ENCODE results near the gene SUMO3.

SUMO3 gene

DNA sequence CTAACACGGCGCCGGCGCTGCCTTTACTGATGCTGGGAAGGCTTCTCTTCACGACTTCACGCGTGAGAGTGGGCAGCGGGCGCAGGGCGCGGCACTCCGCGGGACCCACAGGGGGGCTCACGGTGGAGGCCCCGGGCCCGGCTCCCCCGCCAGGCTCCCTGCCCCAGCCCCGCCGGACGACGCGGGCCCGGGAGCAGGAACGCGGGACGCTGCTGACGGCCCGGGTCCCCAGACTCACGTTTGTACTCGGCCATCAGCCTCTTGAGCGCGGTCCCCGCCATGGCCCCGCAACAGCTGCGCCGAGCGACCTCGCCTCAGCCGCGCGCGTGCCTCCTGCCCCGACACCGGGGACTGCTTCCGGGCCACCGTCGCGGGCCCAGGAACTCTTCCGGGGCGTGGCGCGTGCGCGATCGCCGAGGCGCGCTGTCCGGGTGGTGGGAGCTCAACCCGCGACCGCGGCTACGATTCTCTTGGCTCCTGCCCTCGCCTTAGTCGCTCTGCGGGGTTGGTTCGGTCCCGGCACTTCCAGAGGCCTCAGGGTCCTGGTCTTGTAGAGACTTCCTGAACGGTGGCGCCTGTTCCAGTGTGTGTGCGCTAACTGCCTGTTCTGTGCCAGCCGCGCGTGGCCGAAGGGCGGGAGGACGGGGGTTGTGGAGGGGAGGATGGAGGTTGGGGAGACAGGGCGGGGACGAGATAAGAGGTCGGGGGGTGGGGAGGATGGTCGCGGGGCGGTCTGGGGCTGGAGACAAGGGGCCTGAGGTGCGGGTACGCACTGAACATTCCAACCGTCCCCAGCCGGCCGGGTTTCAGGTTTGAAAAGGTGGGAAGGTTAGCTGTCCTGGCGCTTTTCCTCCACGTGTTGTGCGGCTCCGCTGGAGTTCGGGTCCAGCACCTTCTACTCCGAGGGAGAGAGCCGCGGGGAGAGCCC, 16.1 kb downstream of the SUMO3 start, which contains the start of gene UBE2G2:
Gene UBE2G2, minus strand, starts transcription at position 353 of the 928 bp plus-strand sequence. Its CDS starts 72 bp downstream, at position 281.
- FAIRE-seq, result no peak

DNA sequence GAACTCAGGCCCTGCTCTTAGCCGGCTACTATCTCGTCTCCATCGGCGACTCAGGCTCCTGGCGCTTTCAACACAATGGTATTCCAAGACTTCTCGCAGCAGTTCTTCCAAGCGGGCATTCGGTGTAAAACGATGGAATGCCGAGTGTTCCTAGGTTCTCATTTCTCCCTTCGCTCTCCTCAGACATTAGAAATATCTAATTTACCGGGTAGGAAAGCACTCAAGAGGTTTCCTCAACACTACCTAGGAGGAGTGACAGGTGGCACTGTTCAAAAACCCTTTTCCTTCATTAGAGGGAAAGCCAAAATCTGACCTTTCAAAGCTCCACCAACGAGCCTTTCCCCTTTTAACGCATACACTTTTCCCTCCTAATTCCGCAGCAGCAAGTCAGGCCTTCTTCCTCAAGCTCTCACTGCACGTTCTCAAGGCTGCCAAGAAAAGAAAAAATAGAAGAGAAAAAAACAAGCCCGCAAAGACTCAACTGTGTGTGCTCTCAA, 16.8 kb downstream of the SUMO3 start:
- no peak for FAIRE-seq

- peak; percentile 66 for FAIRE-seq
Observed at GRCh38 chr21:44800103-44800502, 17.8 kb downstream of the SUMO3 start.

DNA sequence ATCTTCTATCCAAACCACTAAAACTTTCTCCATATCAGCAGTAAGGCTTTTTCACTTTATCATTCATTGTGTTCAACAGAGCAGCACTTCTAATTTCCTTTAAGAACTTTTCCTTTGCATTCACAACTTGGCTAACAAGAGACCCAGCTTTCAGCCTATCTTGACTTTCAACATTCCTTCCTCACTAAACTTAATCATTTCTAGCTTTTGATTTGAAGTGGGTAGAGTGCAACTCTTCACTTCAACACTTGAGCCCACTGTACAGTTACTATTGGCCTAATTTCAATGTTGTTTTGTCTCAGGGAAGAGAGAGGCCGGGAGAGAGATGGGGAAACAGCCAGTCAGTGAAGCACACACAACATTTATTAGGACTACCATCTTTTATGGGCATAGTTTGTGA, 18.2 kb downstream of the SUMO3 start:
- no peak for FAIRE-seq

DNA sequence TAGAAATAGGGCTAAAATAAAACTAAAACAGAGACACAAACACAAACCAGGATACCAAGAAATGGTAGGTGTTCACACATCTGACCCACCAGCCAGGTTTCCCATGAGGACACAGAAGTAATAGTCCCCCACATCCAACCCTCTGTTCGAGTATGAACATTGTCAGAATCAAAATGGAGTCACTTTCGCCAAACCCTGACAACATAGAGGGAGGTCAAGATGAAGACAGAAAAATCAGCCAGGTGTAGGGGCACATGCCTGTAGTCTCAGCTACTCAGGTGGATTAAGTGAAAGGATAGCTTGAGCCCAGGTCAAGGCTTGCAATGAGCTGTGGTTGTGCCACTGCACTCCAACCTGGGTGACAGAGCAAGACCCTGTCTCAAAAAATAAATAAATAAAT, 20.1 kb downstream of the SUMO3 start:
- FAIRE-seq, result no peak

- FAIRE-seq, result no peak
Observed at GRCh38 chr21:44795342-44795741, 22.5 kb downstream of the SUMO3 start.

DNA sequence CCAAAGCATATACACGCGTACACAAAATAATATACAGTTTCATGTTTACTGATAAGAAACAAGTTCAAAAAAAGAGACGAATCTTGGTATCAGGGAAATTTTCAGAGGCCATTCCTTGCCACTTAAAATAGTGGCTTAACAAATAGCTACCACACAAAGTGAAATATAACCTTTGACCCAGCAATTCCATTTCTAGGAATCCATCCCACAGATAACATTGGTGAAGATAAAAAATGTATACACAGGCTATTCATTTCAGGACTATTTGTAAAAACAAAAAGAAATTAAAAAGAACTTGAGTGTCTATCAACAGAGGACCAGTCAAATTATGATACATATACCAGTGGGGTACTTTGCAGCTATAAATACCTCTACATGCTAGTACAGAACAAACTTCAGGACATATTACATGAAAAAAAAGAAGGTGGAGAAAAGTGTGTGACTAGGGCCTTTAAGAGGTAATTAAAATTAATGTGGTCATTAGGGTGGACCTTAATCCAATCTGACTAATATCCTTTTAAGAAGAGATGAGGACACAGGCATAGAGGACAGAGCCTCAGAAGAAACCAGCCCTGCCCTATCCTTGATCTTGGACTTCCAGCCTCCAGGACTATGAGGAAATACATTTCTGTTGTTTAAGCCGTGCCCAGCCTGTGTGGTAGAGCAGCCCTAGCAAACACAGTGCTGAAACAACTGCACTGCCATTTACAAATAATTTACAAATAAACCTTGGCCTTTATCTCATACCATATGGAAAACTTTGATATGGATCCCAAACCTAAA, 24.1 kb downstream of the SUMO3 start:
- FAIRE-seq, result no peak

- FAIRE-seq, result peak; percentile 59
Observed at GRCh38 chr21:44792702-44793591, 24.9 kb downstream of the SUMO3 start.

DNA sequence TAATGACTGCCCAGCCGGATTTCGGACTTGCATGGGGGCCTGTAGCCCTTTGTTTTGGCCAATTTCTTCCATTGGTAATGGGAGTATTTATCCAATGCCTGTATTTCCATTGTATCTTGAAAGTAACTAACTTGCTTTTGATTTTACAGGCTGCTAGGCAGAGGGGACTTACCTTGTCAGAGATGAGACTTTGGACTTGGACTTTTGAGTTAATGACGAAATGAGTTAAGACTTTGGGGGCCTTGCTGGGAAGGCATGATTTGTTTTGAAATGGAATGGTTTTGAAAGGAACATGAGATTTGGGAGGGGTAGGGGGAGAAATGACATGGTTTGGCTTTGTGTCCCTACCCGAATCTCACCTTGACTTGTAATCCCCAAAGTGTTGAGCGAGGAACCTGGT, 25.9 kb downstream of the SUMO3 start:
- no peak for FAIRE-seq

GRCh38 chr21:44791246-44791645, 26.6 kb downstream of the SUMO3 start:
- FAIRE-seq, result no peak

GRCh38 chr21:44790368-44790767, 27.5 kb downstream of the SUMO3 start:
- no peak for FAIRE-seq

GRCh38 chr21:44789880-44790279, 28.0 kb downstream of the SUMO3 start:
- FAIRE-seq, result no peak

- no peak for FAIRE-seq
Observed at GRCh38 chr21:44785620-44786335, 32.1 kb downstream of the SUMO3 start.

DNA sequence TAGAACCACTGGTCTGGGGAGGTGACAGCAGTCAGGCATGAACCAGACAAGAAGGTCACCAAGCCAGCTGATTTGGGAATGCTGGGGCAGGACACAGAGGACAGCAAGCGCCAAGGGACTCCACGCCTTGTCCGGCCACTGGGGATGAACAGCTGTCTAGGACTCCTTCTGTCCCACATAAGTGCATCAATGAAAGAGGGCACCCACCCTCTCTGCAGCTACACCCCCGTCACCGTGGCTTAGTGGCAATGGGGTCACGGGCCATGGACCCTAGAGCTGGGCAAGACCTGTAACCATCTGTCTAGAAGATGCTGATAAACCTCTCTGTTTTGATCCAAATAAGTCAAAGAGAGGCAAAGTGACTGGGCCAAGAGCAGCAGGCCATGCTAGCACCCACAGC, 33.1 kb downstream of the SUMO3 start:
- no peak for FAIRE-seq

GRCh38 chr21:44783020-44783696, 34.7 kb downstream of the SUMO3 start:
- no peak for FAIRE-seq

GRCh38 chr21:44780767-44781459, 36.9 kb downstream of the SUMO3 start:
- FAIRE-seq, result no peak

GRCh38 chr21:44780137-44780502, 37.7 kb downstream of the SUMO3 start:
- FAIRE-seq, result no peak

GRCh38 chr21:44779417-44780136, 38.3 kb downstream of the SUMO3 start:
- FAIRE-seq, result no peak

- no peak for FAIRE-seq
Observed at GRCh38 chr21:44778983-44779382, 38.9 kb downstream of the SUMO3 start.

- FAIRE-seq, result no peak
Observed at GRCh38 chr21:44778499-44778911, 39.4 kb downstream of the SUMO3 start.

Data from G401.6 (cell line).